Erythroblast (primary cell): ENCODE results near the gene PPP1R37.

Experiments
- GATA1 ChIP-seq: IDR thresholded peaks from 2 replicates; pipeline ENCODE4 v1.6.1; 2011; ENCODE audit warnings: low read depth, mild to moderate bottlenecking, control low read depth, low read length, moderate library complexity
- POLR2A ChIP-seq: IDR thresholded peaks from 2 replicates; pipeline ENCODE4 v1.6.1; 2011; ENCODE audit warnings: mild to moderate bottlenecking, low read length

DNA sequence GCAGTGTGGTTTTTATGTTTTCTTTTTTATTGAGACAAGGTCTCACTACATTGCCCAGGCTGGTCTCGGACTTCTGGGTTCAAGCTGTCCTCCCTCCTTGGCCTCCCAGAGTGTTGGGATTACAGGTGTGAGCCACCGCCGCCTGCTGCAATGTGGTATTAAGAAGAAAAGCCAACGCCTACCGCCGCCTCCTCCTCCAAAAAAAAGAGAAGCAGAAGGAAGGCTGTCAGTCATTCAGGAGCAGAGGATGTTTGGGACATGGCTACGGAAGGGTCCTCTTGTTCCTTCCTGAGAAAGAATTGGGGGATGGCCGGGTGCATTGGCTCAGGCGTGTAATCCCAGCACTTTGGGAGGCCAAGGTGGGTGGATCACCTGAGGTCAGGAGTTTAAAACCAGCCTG is 1.2 kb downstream of the PPP1R37 start:
- TF ChIP-seq POLR2A, result no peak
- no peak for TF ChIP-seq GATA1
